HG03342 (cell line): ENCODE measurements around the gene NVL.
"Not testable (repeated sequence)": the region's sequence is repeated elsewhere in the genome, so short reads cannot be mapped to it uniquely, and the experiment has no call there.

Experiments
- ATAC-seq: cut with Tn5 transposase; IDR thresholded peaks from one replicate; pipeline ENCODE4 v1.9.1; 2021; ENCODE audit warnings: mild to moderate bottlenecking, moderate library complexity; ENCODE audit not compliant: unreplicated experiment

Gene NVL

DNA sequence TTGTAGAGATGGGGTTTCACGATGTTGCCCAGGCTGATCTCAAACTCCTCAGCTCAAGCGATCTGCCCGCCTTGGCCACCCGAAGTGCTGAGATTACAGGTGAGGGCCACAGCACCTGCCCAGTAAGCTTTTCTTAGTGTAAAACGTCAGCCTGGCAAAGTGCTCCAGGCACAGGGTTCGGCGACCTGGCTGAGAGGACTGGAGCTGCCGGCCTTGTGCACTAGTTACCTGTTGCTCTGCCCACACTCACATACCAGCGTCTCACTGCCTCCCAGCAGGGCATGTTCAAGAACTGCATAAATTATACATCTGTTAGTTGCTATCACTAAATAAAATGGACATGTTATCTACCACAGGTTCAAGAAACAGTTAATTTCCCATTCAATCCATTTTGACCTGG is 91.8 kb downstream of the NVL start:
- ATAC-seq: no peak

DNA sequence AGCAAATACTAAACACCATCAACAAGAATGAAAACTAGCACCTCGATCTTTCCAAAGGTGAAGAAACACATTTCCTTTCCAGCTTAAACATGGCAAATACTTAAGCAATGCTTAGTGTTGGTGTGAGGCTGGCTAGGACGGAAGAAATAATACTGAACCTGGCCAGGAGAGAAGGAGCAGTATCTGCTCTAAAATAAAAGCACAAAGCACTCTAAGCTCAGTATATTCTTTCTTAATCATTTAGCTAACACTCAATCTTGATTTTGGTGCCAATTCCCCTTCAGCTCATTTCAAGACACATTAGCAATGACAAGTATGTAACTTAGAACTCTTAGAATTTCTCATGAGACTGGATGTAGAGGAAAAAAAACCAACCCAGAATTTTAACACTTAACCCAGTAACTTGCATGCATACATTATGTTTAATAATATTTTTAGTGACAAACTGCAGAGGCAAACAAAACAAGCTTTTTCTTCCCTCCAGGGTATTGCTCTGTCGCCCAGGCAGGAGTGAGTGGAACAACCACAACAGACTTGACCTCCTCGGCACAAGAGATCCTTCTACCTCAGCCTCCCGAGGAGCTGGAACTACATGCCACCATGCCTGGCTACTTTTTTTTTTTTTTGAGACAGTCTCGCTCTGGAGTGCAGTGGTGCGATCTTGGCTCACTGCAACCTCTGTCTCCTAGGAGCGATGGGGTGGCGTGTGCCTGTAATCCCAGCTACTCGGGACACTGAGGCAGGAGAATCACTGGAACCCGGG is 92.7 kb downstream of the NVL start:
- ATAC-seq: no peak

DNA sequence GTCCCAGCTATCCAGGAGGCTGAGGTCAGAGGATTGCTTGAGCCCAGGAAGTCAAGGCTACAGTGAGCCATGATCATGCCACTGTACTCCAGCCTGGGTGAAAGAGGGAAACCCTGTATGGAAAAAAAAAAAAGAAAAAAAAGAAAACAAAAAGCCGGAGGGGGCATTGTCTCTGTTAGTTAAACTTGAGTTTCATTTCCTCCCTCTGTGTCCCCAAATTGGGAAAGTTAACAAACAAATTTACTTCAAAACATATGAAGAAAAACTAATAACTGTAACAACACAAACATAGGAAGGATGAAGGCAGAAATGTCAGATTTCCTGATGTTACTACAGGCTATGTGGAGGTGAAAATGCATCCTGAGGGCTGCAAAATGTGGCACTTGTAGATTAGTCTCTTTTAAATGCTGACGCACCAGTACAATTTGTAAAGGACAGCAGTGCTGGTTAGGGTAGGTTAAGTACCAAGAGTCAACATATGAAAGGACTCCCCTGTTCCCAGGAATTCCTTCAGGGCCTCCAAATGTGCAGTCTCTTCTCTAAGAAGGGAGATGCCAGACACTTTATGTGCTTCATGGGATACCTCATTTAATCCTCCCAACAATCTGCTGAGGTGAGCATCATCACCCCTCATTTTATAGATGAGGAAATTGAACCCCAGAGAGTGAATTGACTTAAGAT is 94.0 kb downstream of the NVL start:
- ATAC-seq: no peak

DNA sequence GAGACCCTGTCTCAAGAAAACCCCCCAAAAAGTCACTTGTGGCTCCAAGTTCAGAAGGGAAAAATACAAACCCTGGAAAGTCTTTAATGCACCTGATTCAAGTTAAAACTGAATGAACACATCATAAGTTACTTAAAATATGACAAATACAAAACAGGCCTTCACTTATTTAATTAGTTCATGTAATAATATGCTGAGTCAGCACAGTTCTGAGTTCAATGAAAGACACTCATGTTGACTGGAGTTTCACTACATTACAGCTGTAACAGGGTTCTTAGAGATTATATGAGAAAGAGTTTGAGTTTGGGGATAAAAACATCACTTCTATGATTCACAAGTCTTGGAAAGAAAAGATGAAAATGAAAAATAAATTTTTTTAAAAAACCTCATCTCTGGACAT is 96.0 kb downstream of the NVL start:
- no peak for ATAC-seq

DNA sequence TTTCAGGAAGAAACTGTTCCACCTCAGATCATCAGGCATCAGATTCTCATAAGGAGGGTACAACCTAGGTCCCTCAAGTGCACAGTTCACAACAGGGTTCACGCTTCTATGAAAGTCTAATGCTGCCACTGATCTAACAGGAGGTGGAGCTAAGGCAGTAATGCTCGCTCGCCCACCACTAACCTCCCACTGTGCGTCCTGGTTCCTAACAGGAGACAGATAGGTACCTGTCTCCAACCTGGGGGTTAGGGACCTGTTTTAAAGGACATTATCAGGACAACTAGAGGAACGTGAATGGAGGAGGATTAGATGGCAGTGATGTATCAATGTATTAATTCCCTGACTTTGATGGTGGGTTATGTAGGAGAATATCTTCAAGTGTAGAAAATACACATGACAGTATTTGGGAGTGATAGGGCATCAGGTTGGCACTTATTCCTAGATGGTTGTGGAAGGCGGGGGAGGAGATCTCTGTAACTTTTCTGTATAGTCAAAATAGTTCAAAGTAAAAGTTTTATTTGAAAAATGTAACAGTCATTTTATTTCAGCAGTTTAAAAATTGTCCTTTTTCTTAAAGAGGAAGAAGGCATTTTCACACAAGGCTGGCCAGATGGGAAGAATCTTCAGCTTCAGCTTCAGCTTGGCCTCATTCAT is 103.0 kb downstream of the NVL start:
- ATAC-seq: no peak

DNA sequence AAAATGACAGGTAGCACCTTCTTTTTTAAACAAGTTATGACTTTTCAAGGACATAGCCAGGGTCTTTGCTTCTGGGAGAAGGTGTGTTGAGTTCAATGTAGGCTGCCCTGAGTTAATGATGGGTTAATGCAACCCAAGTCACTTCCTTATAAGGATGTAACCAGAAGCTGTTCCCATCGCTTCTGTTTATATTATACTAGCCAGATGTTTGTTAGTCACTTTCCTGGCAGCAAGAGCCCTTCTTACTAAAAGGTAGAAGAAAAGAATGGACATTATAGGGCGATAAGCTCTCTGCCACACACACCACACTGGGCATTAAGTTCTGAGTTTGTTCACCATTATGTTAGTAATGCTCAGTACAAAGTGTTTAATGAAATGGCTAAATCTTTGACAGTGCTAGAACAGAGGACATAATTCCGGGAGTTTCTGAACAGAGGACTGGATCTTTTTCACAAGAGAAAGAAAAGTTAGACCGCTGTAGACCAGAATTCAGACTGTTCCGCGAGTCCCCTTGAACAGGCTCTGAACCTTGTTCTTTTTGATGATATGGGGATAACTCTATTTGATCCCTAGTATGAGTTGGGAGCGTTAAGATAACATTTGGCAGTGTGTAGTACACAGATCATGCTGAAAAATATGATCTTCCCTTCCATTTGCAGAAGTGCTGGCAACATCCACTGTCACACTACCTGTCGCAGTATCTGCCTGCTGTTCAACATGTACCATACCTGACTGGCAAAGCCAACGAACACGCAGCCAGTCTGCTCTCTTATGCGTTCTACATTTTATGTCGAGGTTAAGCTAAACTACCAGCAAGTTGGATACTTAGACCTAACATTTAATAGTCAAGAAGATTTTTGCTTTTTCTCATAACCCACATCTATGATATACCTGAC is 105.9 kb downstream of the NVL start:
- ATAC-seq: no peak

DNA sequence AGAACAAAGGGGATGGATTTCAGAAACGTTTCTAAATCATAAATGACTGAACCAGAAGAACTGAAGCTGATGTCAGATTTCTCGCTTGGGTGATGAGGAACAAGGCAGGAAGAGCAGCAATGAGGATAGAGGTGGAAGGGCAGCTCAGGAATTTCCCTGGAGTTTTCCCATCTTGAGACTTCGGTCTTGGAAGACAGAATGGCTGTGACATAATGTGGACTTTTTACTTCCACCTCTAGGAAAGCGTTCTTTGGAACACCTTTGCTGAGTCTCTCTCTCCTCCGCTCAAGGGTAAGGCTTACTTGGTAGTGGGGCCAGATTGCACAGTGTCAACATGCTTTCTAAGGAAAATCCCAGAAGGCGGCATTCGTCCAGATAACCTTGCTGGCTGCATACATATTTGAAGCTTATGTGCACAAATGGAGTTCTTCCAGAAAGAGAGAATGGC is 110.3 kb downstream of the NVL start:
- ATAC-seq: no peak

DNA sequence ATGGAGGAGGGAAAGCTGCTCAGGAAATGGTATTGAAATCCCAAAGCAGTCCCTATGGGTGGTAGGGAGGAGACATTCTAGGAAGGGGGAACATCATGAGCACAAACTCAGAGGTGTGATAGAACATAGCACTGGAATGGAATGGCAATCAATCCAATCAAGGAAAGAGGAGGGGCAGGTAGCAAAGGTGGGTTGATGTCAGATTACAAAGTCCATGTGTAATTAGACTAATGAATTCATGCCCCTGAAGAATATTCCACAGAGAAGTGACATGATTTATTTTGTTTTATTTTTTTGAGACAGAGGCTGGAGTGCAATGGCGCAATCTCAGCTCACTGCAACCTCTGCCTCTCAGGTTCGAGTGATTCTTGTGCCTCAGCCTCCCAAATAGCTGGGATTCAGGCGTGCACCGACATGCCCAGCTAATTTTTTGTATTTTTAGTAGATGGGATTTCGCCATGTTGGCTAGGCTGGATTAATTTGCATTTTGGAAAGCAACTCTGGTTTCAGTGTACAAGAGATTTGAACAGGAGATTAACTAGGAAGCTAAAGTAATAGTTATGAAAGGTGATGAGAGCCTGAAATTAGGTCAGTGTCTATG is 110.9 kb downstream of the NVL start:
- ATAC-seq: no peak

DNA sequence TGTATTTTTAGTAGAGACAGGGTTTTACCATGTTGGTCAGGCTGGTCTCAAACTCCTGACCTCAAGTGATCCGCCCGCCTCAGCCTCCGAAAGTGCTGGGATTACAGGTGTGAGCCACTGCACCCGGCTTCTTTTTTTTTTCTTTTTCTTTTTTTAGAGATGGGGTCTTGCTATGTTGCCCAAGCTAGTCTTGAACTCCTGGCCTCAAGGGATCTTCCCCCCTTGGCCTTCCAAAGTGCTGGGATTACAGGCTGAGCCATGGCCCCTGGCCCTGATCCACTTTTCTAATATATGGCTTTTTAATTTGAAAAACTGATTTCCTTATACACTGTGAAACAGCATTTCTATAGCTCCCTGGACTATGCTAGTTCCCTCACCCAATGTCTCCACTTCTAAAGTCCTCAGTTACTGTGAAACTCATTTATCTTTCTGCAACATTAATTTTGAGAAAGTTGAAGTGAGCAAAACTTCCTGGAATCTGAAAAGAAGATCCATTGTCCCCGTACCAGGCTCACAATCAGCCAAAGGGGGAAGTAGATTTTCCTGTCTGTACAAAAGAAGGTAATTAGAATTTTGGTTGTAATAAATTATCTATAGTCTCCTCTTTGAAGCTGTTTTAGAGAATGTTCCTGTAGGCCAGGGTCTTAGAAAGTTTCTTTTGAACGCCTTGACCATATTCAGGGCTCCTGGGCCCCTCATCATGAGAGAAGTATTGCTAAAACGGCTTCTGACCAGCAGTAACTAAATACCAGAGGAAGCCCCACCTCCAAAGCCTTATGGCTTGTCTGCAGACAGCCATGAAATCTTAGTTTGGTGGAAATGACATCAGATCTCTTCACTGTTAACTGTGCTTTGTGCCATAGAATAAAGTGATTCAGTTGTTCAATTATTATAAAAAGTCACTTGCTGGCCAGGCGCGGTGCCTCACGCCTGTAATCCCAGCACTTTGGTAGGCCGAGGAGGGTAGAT is 112.0 kb downstream of the NVL start:
- ATAC-seq: no peak

DNA sequence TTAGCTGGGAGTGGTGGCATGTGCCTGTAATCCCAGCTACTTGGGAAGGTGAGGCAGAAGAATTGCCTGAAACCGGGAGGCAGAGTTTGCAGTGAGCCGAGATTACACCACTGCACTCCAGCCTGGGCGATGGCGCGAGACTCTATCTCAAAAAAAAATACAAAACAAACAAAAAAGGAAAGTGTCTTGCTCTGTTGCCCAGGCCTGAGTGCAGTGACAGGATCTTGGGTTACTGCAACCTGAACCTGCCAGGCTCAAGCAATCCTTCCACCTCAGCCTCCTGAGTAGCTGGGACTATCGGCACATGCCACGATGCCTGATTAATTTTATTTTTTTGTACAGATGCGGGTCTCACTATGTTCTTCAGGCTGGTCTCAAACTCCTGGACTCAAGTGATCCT is 113.6 kb downstream of the NVL start:
- ATAC-seq: no peak

DNA sequence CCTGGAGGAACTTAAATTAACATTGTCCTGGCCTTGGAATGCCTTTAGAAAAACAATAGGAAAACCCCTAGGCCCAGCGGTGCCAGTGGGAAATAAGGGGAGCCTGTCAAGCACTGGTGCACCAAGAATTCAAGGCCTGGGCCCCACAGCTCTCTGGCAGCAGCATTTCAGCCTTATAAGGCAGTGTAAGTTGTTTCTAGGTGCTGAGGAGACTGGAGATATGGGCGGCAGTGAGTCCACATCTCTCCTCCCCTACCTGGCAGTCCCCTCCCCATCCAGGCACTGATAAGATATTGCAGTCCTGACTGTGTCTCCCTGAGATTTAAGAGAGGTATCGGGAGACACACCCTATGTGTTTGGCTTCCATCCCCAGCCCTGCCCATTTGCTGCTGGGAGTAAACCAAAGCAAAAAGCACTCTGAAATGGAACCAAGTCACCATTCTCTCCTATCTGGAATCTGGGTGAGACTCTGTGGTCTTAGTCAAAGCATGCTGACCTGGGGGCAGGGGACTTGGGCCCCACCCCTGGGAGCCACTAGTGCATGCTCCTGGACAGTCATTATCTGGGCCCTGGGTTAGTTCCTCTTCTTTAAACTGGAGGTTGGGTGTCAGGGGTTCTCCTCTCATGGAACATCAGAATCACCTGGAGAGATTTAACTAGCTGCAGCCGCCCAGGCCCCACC is 116.4 kb downstream of the NVL start:
- no peak for ATAC-seq

DNA sequence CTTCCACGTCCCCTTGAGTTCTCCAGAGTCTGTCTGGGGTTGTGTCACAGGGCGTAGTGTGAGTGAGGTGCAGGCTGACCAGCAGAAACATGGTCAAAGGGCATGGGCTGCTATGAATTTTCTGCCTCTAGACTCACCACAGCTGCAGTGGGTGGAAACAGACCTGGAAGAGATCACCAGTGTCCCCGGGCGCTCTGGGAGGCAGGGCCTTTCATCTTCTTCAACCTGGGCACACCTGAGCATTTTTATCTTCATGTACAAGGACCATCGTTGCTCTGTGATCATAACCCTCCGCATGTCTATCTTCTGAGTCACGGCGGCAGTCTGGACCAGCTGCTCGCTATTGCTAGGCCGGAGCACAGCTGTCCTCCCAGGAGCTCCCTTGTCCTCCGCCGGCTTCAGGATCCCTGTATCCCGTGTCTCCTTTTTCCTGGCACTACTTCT is 117.3 kb downstream of the NVL start:
- ATAC-seq: no peak

DNA sequence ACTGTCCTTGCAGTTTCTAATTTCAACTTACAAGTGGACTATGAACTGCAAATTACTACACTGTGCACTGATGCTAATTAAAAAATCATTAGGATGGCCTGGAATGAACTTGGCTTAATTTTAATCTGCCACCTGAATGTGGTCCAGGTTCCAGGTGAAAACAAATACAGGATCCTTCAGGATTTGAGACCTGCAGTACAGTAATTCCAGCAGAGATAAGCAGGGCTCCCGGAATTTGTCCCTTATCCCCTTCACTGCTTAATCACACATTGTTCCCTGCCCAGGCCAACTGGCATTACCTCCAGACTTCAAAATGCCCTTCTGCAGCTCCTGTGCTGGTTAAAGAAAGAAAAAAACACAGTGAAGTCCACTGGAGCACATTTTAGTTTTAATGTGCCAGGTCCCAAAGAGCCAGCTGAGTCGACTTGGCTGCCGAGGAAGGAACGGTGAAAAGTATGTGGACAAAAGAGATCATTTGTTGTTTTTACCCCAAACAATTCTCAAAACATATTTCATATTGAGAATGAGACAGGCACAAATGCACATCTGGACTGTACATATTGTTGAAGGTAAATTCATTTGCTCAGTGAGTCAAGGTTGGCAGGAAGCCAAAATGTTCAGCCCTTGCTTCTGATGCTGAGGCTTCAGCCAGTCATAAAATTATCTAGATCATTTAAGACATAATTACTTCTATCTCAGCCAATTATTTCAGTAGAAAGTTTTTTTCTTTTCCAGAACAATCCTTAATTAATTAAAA is 118.6 kb downstream of the NVL start:
- ATAC-seq: no peak

DNA sequence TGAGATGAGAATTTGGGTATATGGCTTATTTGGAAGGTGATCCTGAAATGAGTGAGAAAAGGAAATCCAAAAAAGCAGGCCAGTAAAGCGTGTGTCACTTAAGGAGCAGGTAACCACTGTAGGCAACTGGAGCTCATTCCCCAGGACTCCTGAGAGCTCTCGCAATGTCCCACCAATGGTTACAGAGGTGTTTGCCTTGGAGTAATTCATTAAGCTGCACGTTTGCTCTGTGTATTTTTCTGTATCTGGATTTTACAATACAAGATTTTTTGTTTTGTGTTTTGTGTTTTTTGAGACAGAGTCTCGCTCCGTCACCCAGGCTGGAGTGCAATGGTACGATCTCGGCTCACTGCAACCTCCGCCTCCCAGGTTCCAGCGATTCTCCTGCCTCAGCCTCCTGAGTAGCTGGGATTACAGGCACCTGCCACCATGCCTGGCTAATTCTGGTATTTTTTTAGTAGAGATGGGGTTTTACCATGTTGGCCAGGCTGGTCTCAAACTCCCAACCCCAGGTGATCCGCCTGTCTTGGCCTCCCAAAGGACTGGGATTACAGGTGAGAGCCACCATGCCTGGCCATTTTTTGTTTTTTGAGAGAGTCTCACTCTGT is 123.9 kb downstream of the NVL start:
- ATAC-seq: not testable (repeated sequence)

DNA sequence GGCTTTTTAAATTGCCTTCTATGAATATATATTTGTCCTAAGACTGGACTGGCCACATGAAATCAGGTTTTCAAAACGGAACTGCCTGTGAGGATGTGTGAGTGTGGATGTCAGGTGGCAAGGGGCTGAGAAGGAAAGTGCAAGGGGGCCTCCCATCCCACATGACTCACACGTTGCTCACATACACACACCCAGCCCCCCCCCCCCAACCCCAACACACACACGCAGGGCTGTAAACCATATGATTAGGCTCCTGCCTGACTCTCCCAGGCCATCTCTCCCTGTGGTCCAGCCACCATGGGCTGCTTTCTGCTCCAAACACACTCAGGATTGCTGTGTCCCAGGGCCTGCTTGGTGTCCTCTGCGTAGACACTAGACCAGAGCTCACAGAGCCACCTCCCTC is 124.5 kb downstream of the NVL start:
- ATAC-seq: no peak

DNA sequence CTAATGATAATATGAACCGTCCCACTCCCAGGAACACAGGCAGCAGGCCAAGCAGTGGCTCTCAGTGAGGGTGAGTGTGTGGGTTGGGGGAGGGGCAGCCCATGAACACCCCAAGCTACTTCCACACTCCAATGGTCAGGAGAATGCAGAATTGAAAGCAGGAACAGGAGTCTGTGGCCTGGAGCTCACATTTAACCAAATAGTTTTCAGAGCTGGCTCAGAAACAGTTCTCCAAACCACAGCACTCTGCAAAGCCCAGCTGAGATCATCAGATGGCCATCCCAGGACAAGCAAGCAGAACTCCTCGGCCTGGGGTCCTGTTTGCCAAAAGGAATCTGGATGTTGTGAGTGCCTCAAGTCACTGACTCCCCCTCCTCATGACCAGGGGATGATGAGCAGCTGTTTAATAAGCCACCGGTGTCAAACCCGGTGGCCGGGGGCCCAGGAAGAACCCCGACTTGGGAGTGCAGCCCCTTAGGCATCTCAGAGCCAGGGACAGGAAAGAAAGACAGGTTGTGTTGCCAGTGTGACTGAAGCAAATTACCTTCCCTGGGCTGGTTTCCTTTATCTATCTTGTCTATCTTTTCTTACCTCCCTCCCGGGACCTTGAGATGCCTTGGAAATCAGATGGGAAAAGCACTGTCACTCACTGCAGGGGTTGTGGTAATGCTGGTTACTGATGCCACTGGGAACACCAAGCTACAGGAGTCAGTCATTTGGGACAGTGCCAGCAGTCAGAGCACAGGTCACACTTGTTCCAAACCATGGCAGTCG is 126.5 kb downstream of the NVL start:
- peak; percentile 75 for ATAC-seq

DNA sequence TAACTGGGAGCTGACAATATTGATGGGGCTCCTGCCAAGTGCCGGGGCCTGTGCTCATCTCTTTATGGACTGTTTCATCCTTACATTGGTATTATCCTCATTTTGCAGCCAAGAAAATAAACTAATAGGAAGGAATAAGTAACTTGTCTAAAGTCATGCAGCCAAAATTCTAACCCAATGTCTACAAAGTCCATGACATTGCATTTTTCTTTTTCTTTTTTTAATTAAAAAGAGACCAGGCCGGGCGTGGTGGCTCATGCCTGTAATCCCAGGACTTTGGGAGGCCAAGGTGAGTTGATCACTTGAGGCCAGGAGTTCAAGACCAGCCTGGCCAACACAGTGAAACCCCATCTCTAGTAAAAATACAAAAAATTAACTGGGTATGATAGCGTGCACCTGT is 128.1 kb downstream of the NVL start:
- no peak for ATAC-seq
